GM12801 (cell line): ENCODE data around the gene ZNF784.

Source experiments
- CTCF ChIP-seq: IDR thresholded peaks from one replicate; pipeline ENCODE4 v1.5.1; 2011; ENCODE audit warnings: control low read depth; ENCODE audit not compliant: insufficient read length; ENCODE audit errors: extremely low read depth

Gene ZNF784

GRCh38 chr19:55614711-55615542 is 9.4 kb downstream of the ZNF784 start:
- TF ChIP-seq CTCF: no peak

- TF ChIP-seq CTCF: no peak
Observed at GRCh38 chr19:55613930-55614710, 10.2 kb downstream of the ZNF784 start.

DNA sequence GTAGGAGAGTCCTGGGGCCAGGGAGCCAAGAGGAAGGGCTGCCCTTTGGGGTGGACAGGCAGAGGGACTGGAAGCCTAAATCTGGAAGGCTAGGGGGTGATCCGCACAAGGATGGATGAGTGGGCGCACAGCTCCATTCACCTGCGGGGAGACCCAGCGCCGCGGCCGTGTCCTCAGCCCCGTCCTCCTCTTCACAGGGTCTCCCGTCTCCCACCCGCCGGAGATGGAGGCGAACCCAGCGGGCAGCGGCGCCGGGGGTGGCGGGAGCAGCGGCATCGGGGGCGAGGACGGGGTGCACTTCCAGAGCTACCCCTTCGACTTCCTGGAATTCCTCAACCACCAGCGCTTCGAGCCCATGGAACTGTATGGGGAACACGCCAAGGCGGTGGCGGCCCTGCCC is 11.0 kb downstream of the ZNF784 start:
- TF ChIP-seq CTCF: no peak

GRCh38 chr19:55611983-55612645 is 12.3 kb downstream of the ZNF784 start:
- no peak for TF ChIP-seq CTCF

DNA sequence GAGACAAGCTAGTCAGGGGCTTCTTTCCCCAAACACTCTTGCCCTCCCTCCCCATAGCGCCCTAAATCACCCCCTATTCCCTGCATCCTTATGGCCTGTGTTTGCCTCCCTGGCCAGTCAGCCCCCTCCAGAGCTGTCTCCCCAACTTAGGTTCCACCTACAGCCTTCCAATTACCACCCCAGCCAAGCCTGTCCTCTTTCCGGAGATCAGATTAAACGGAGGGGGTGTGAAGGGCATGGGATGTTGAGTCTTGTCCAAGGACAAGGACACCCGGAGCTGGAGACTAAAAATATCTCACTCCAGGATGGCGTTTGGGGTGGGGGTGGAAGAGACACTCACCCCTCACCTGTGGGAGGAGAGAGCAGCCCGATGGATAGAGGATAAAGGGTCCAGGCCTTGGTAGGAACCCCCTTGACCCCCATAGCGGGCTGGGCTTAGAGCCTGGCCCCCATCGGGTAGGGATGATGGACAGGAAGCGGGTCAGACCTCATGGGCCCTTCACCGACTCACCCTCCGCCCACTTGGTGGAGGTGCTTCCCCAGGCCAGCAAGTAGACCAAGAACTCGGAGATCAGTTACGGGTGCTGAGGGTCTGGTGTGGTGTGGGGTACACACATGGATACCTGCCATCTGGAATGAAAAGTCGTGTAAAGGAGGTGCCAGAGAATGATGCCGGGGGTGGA is 12.9 kb downstream of the ZNF784 start:
- TF ChIP-seq CTCF: no peak

- TF ChIP-seq CTCF: no peak
Observed at GRCh38 chr19:55609326-55609725, 15.0 kb downstream of the ZNF784 start.

GRCh38 chr19:55606817-55607216 is 17.5 kb downstream of the ZNF784 start:
- TF ChIP-seq CTCF: no peak
